GM19468 (cell line): ENCODE results near the gene PLEKHH1.
"Not testable (repeated sequence)": the region's sequence is repeated elsewhere in the genome, so short reads cannot be mapped to it uniquely, and the experiment has no call there.

ENCODE experiments used
- ATAC-seq: cut with Tn5 transposase; IDR thresholded peaks from one replicate; pipeline ENCODE4 v1.9.1; 2021; ENCODE audit warnings: mild to moderate bottlenecking, moderate library complexity, moderate number of reproducible peaks; ENCODE audit not compliant: unreplicated experiment; ENCODE audit errors: extremely low read depth

Gene PLEKHH1

GRCh38 chr14:67610491-67610890 lies 77.4 kb downstream of the PLEKHH1 start:
- ATAC-seq = no peak

- ATAC-seq = no peak
Observed at GRCh38 chr14:67618617-67619063, 85.5 kb downstream of the PLEKHH1 start.

DNA sequence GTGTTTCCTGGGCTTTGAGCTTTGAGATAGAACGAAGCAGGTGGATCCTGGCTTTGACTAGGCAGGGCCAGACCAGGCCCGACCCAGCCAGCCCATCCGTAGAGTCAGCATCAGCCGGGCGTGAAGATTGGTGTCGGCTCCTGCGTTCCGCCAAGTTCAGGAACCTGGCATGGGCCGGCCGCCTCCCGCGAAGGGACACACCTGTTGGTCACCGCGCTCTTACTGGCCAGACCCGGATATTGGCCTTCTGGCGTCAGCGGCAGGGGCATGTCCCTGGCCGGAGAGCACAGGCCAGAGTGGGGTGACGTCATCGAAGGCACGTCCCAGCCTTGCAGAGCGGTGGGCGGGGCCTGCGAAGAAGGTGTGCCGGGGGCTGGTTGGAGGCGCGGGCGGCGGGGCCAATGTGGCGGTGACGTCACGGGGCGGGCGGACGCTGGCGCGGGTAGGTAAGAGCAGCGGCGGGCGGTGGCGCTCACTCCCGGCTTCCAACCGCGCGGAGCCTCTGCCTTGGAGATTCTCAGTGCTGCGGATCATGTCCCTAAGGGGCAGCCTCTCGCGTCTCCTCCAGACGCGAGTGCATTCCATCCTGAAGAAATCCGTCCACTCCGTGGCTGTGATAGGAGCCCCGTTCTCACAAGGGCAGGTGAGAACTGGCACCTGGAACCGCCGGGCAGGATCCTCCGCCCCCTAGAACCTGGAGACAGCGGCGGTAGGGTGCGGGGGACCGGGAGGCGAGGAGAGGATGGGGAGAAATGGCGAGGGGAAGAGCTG lies 86.5 kb downstream of the PLEKHH1 start, which contains the start of gene ARG2:
ARG2 (plus strand) TSS at position 475 of the 771 bp plus-strand sequence; CDS start at position 533, 58 bp downstream.
- ATAC-seq = peak; percentile 74

DNA sequence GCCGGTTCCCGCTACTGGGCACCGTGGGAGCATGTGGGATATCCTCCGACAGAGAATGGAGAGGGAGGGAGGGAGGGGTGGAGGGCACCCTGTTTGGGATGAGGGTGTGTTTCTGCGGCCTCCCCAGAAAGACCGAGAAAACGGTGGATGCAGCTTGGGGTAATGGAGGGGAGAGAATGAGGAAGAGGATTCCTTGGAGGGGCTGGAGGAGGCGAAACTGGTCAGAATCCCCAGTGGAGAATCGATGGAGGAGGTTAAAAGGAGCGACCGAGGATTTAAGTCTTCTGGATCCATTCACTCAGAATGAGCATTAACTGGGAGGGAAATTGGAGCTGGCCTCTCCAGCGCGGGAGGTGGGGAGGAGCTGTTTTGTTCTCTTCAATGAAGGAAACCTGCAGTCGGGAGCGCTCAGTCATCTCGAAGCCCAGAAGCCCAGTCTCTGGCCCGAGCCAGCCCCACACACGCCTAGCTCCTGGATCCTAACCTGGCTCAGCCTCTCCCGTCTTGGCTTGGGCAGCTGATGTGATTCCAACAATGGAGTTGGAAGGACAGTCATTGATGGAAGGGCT lies 87.2 kb downstream of the PLEKHH1 start:
- ATAC-seq = no peak

DNA sequence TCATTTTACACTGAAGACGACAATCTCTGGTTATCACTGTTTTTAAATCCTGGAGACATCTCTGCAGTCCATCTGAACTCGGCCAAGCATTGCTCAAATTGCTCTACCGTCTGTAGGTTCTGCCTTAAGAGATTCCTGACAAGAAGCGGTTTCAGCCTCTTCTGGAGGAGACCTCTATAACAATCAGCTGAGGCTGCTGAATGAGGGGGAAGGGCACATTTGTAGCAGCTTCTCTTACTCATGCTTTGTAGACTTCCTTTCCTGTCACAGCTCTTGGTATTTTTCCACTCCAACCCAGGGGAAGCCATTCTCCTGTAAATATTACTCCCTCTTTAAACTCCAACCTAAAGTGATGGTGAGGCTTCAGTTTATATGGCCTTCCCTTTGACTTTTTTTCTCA lies 89.6 kb downstream of the PLEKHH1 start:
- no peak for ATAC-seq

DNA sequence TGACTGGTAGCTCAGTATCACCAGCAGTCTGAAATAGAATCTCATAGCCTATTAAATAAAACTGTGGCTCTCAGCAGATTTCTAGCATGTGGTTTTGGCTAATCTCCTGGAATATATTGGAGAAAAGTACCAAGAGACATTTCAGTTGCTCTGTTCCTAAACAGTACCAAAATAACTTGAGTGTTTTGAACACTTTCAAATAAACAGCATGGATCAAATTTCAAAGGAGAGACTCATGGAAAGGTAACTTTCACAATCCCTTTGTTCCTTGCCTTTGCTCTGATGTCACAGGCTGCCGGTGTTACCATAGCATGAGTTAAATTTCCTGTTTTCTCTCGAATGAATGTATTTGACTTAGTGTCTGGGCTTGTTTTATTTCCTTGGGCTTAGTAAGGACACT lies 90.0 kb downstream of the PLEKHH1 start:
- no peak for ATAC-seq

DNA sequence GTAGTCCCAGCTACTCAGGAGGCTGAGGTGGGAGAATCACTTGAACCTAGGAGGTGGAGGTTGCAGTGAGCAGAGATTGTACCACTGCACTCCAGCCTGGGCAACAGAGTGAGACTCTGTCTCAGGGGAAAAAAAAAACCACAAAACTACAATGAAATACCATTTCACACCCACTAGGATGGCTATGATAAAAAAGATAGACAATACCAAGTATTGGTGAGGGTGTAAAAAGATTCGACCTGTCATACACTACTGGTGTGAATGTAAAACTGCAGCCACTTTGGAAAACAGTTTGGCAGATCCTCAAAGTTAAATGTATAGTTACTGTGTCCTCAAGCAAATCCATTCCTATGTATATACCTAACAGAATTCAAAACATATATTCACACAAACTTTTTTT lies 93.0 kb downstream of the PLEKHH1 start:
- ATAC-seq = not testable (repeated sequence)

DNA sequence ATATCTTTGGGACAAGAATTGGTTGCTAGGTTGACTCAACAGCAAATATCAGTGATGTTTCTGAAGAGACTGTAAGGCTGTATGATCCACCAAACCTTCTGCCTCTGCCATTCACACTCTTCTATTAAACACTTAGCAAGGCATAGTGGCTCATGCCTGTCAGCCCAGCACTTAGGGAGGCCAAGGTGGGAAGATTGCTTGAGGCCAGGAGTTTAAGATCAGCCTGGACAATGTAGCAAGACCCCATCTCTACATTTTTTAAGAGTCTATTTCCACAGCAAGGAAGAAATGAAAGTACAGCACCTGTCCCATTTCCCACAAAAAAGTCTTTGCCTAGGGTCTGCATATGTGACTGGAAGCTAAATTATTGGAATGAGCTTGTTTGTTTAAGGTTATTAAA lies 94.4 kb downstream of the PLEKHH1 start:
- ATAC-seq = no peak

DNA sequence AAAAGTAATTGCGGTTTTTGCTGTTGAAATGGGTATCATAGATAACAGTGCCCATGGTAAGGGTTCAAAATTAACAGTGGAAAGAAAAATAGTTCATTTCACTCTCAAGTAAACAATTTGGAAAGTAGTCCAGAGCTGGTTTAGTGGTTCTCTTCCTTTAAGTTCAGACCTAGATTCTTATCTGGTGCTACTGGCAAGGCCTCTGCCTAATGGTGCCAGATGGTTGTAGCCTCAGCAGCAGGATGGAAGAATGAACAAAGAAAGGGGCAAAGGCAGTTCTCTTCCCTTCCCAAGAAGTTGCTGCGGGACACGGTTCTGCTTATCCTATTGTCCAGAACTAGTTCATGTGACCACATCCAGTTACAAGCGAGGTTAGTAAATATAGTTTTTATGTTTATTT lies 97.1 kb downstream of the PLEKHH1 start:
- ATAC-seq = no peak

- ATAC-seq = no peak
Observed at GRCh38 chr14:67630938-67631337, 97.8 kb downstream of the PLEKHH1 start.

GRCh38 chr14:67633451-67634147 lies 100.5 kb downstream of the PLEKHH1 start:
- no peak for ATAC-seq

GRCh38 chr14:67636361-67636919 lies 103.3 kb downstream of the PLEKHH1 start:
- no peak for ATAC-seq

- no peak for ATAC-seq
Observed at GRCh38 chr14:67638642-67639041, 105.6 kb downstream of the PLEKHH1 start.
